Activated CD8-positive, alpha-beta T cell treated with anti-CD3 and anti-CD28 coated beads for 36 hours (primary cell): ENCODE results near the gene RNF169. TPM values are rescaled to one million over a fixed set of nuclear protein-coding genes. Genes with fewer than 3 reads are reported as not detected.

Source experiments
- ATAC-seq: fragments of 200-7000 bp; cut with Tn5 transposase; one replicate; pipeline ENCODE4 v1.10.0; 2021; ENCODE audit warnings: mild to moderate bottlenecking, moderate library complexity
- CTCF ChIA-PET: fragments of 350-600 bp; sonication (Branson Sonifier 250); formaldehyde crosslinking; loops from one replicate; lab custom pipeline; 2021; ENCODE audit warnings: antibody characterized with exemption; lab: Charles Lee
- POLR2A ChIA-PET: fragments of 350-600 bp; sonication (Branson Sonifier 250); formaldehyde crosslinking; loops from one replicate; lab custom pipeline; 2021; ENCODE audit warnings: antibody characterized with exemption; lab: Charles Lee
- DNase-seq: peaks from one replicate; pipeline ENCODE4 v3.0.0-alpha.2; 2020
- H3K27ac Mint-ChIP-seq: one replicate; pipeline ENCODE4 v1.8.0; 2021; ENCODE audit warnings: mild to moderate bottlenecking, mixed read lengths
- H3K27me3 Mint-ChIP-seq: one replicate; pipeline ENCODE4 v1.8.0; 2021; ENCODE audit warnings: mixed read lengths
- H3K36me3 Mint-ChIP-seq: one replicate; pipeline ENCODE4 v1.8.0; 2021; ENCODE audit warnings: low read depth, mixed read lengths
- H3K4me1 Mint-ChIP-seq: one replicate; pipeline ENCODE4 v1.8.0; 2021; ENCODE audit warnings: low read depth, mixed read lengths
- H3K4me3 Mint-ChIP-seq: one replicate; pipeline ENCODE4 v1.8.0; 2021; ENCODE audit warnings: mild to moderate bottlenecking, moderate library complexity, mixed read lengths
- H3K9me3 Mint-ChIP-seq: one replicate; pipeline ENCODE4 v1.8.0; 2021; ENCODE audit warnings: mixed read lengths
- intact Hi-C: fragments of 100-400 bp; cut with micrococcal nuclease; formaldehyde crosslinking; loops from one replicate; pipeline ENCODE4 v1.10.0; 2022
- total RNA-seq, 2 experiments: library from RNA; stranded (reverse); gene quantifications; one replicate each; pipeline ENCODE4 v1.2.3, GENCODE V29; 2021
- TF ChIP-seq, protein P1 (sequence below): fragments of 200-600 bp; IDR thresholded peaks from one replicate; pipeline ENCODE4 v1.8.0; 2022; ENCODE audit warnings: antibody characterized with exemption, mild to moderate bottlenecking

Gene RNF169
- total RNA-seq, 2 experiments from 2014 or later, result 13.9 to 14.2 TPM

DNA sequence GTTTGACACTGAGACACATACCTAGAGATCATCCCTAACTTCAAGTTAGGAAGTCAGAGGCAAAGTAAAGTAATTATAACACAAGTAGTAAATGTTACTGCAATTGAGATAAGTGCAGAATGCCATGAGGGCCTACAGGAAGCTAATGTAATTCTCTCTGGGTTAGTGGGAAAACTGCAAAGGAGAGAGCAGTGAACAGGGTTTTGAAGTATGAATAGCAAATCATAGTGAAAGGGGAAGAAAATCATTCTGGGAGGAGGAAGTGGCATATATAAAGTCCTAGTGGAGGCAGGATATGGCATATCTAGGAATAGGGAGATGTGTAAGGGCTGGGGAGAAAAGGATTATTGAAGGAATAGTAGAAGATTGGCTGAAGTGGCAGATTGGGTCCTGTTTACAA, 27.9 kb downstream of the RNF169 start:
- POLR2A ChIA-PET, result no interaction called here
- CTCF ChIA-PET, result interaction anchor here (1.0 kb wide), 1 partner anchor 36 kb away, joined by 3 read pairs; no protein-coding TSS in a partner anchor
- Mint-ChIP-seq H3K4me3 (no peak overlapping the region), H3K9me3 (no peaks in the 10 kb centered on the region), H3K36me3 (peaks cover 15% of the 10 kb centered on the region), H3K27ac (no peak overlapping the region), H3K4me1 (peaks cover 17% of the 10 kb centered on the region), H3K27me3 (no peaks in the 10 kb centered on the region)
- intact Hi-C loops, result no loop called here
- ATAC-seq (no peak), DNase-seq (no peak)
- TF ChIP-seq, protein P1, sequence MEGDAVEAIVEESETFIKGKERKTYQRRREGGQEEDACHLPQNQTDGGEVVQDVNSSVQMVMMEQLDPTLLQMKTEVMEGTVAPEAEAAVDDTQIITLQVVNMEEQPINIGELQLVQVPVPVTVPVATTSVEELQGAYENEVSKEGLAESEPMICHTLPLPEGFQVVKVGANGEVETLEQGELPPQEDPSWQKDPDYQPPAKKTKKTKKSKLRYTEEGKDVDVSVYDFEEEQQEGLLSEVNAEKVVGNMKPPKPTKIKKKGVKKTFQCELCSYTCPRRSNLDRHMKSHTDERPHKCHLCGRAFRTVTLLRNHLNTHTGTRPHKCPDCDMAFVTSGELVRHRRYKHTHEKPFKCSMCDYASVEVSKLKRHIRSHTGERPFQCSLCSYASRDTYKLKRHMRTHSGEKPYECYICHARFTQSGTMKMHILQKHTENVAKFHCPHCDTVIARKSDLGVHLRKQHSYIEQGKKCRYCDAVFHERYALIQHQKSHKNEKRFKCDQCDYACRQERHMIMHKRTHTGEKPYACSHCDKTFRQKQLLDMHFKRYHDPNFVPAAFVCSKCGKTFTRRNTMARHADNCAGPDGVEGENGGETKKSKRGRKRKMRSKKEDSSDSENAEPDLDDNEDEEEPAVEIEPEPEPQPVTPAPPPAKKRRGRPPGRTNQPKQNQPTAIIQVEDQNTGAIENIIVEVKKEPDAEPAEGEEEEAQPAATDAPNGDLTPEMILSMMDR, result no peak

DNA sequence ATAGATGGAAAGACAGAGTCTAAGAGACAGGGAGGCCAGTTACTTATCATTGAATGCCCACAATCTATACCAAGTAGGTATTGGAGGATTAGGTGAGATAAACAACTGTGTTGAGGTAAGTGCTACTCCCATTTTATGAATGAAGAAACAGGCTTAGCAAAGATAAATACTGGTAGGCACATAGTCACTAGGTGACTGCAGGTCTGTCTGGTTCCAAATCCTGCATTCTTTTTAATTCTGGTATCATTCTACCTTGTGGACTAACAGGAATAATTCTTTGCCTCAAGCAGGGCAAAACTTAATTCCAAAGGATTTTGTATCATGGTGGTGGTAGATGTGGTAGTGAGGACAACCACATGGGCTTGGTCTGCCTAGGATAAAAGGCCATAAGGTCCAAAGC, 28.4 kb downstream of the RNF169 start:
- no peaks in the 10 kb centered on the region for H3K9me3 Mint-ChIP-seq
- ChIA-PET CTCF (no interaction called here), POLR2A (no interaction called here)
- peaks cover 15% of the 10 kb centered on the region for H3K36me3 Mint-ChIP-seq
- H3K4me3 Mint-ChIP-seq, result no peak overlapping the region
- no peak for DNase-seq
- H3K27ac Mint-ChIP-seq, result no peak overlapping the region
- no peaks in the 10 kb centered on the region for H3K27me3 Mint-ChIP-seq
- peaks cover 17% of the 10 kb centered on the region for H3K4me1 Mint-ChIP-seq
- TF ChIP-seq, protein P1, result no peak
- no peak for ATAC-seq
- intact Hi-C loops, result no loop called here

DNA sequence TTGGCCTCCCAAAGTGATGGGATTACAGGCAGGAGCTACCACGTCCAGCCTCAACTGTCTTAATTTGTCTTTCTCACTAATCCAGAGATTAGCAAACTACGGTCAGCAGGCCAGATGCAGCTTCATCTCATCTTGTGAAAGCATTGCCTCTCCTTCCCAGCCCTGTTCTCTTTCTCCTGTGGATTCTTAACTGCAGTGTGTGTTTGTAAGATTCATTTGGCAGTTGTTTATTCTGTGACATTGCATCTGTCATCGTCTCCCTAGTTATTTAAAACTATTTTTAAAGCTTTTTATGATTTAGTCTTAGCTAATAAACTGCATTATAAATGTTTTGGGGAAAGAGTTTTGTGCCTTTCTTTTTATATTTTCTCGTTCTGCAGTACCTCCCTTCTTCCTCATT, 29.2 kb downstream of the RNF169 start:
- no peak for ATAC-seq
- H3K4me1 Mint-ChIP-seq, result peaks cover 19% of the 10 kb centered on the region
- POLR2A ChIA-PET, result no interaction called here
- H3K36me3 Mint-ChIP-seq, result peaks cover 15% of the 10 kb centered on the region
- no peak for DNase-seq
- H3K4me3 Mint-ChIP-seq, result no peak overlapping the region
- intact Hi-C loops, result no loop called here
- no peak overlapping the region for H3K27ac Mint-ChIP-seq
- no peaks in the 10 kb centered on the region for H3K9me3 Mint-ChIP-seq
- TF ChIP-seq, protein P1, result no peak
- H3K27me3 Mint-ChIP-seq, result no peaks in the 10 kb centered on the region
- CTCF ChIA-PET, result no interaction called here

DNA sequence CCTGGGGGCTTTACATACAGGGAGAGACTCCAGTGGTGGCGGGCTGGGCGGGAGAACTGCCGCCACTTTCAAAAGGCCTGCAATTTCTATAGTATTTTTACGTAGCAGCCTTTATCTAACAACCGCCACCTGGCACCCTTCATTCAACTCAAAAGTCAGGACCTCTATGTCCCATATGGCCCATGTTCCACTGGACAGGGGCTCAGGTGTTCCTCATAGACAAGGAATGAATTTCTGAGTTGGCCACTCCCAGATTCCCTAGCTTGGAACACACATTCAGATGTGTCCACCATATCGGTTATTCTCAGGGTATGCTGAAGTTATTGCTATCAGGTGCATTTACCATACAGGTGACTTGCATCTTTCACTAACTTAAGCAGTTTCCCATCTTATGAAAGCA, 29.9 kb downstream of the RNF169 start:
- ChIA-PET CTCF (no interaction called here), POLR2A (no interaction called here)
- DNase-seq (no peak), ATAC-seq (no peak)
- Mint-ChIP-seq H3K27me3 (no peaks in the 10 kb centered on the region), H3K9me3 (no peaks in the 10 kb centered on the region), H3K4me3 (no peak overlapping the region), H3K27ac (no peak overlapping the region), H3K4me1 (peaks cover 23% of the 10 kb centered on the region), H3K36me3 (peaks cover 13% of the 10 kb centered on the region)
- TF ChIP-seq, protein P1, result no peak
- intact Hi-C loops, result no loop called here

DNA sequence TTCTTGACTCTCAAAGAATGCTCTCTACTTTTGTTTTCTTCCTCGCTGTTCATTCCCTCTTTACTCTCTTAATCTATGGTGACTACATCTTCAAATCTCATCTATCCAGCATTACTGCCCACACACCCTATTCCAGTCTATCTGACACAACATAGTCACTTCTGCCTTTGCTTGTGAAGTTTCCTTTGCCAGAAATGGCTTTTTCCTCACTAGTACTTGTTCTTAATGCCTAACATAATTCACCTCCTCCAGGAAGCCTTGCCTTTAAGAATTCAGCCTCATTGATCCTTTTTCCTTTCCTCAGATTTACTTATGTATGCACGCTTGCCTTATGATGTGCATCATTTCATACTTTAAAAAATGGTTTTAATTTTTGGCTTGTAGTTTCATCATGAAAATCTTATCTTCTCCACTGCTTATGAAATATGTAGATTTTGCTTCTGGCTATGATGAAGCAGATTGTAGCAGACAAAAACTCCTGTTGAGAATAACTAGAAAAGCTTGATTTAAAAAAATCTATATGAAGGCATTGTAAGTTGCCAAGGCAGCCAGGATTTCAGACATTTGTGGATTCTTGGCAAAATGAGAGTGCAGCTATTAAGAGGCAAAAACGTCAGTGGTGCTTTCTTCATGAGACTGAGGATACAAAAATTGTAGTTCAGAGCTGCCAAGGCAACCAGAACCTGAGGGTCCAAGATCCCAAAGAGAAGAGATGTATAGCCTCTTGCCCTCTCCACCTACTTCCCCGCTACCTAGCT, 31.8 kb downstream of the RNF169 start:
- Mint-ChIP-seq H3K4me3 (no peak overlapping the region), H3K4me1 (peaks cover 33% of the 10 kb centered on the region), H3K27me3 (no peaks in the 10 kb centered on the region), H3K27ac (no peak overlapping the region), H3K9me3 (no peaks in the 10 kb centered on the region), H3K36me3 (peaks cover 8% of the 10 kb centered on the region)
- DNase-seq (no peak), ATAC-seq (no peak)
- intact Hi-C loops, result no loop called here
- POLR2A ChIA-PET, result no interaction called here
- TF ChIP-seq, protein P1, result no peak
- CTCF ChIA-PET, result interaction anchor here (1.4 kb wide), 1 partner anchor 40 kb away, joined by 5 read pairs; no protein-coding TSS in a partner anchor
